Endodermal cell (in vitro differentiated cells): ENCODE measurements around the gene SPPL2C. TPM values are rescaled to one million over a fixed set of nuclear protein-coding genes. Genes with fewer than 3 reads are reported as not detected.

Experiments
- DNase-seq: peaks from one replicate; pipeline ENCODE4 v3.0.0-alpha.2; 2017
- H3K27ac ChIP-seq: 2 replicates; pipeline ENCODE4 v1.5.1; 2013; ENCODE audit warnings: mild to moderate bottlenecking, low read depth, low read length, moderate library complexity
- H3K27me3 ChIP-seq: 2 replicates; pipeline ENCODE4 v1.6.1; 2013; ENCODE audit warnings: mild to moderate bottlenecking, low read length, moderate library complexity; ENCODE audit not compliant: insufficient read depth, control insufficient read depth, poor library complexity, severe bottlenecking
- H3K36me3 ChIP-seq: 2 replicates; pipeline ENCODE4 v1.7.0; 2013; ENCODE audit warnings: mild to moderate bottlenecking, low read length, moderate library complexity; ENCODE audit not compliant: control insufficient read depth, insufficient read depth
- H3K4me1 ChIP-seq: one replicate; pipeline ENCODE4 v1.7.0; 2013; ENCODE audit warnings: low read length; ENCODE audit not compliant: control insufficient read depth, insufficient read depth
- H3K4me3 ChIP-seq: 2 replicates; pipeline ENCODE4 v1.5.1; 2013; ENCODE audit warnings: mild to moderate bottlenecking, low read length, moderate library complexity
- H3K9ac ChIP-seq: 2 replicates; pipeline ENCODE4 v1.6.1; 2013; ENCODE audit warnings: mild to moderate bottlenecking, low read length, moderate library complexity; ENCODE audit not compliant: poor library complexity, severe bottlenecking; ENCODE audit errors: extremely low read depth
- H3K9me3 ChIP-seq: 2 replicates; pipeline ENCODE4 v1.6.1; 2013; ENCODE audit warnings: mild to moderate bottlenecking, low read length, moderate library complexity; ENCODE audit not compliant: control insufficient read depth
- H3K27ac Mint-ChIP-seq: 2 replicates; pipeline ENCODE4 v1.8.0; 2020; ENCODE audit warnings: mixed read lengths
- H3K27me3 Mint-ChIP-seq: 2 replicates; pipeline ENCODE4 v1.8.0; 2021; ENCODE audit warnings: mild to moderate bottlenecking, mixed read lengths; ENCODE audit not compliant: insufficient read depth
- H3K36me3 Mint-ChIP-seq: 2 replicates; pipeline ENCODE4 v1.8.0; 2020; ENCODE audit warnings: low read depth, mixed read lengths
- H3K4me1 Mint-ChIP-seq: 2 replicates; pipeline ENCODE4 v1.8.0; 2020; ENCODE audit warnings: mixed read lengths
- H3K4me3 Mint-ChIP-seq: 2 replicates; pipeline ENCODE4 v1.8.0; 2020; ENCODE audit warnings: mild to moderate bottlenecking, moderate library complexity, mixed read lengths
- H3K9me3 Mint-ChIP-seq: 2 replicates; pipeline ENCODE4 v1.8.0; 2020; ENCODE audit warnings: mild to moderate bottlenecking, mixed read lengths
- WGBS, 2 experiments: methylation state at CpG; one replicate each; pipeline versions ENCODE4 v1.1.5 to v1.1.7; 2013; ENCODE audit warnings: missing lambda C conversion rate in 2 of 2, mixed read lengths in 1 of 2; ENCODE audit not compliant: insufficient coverage in 1 of 2, insufficient read length in 1 of 2; 5-methylcytosine and 5-hydroxymethylcytosine counted together
- long read RNA-seq, 4 experiments: library from polyadenylated mRNA in 2 of 4; library from RNA in 1 of 4; library from capped mRNA in 1 of 4; stranded (forward) in 3 of 4; unstranded in 1 of 4; transcript quantifications; one replicate each; pipeline ENCODE4 v2.0.0, GENCODE V29; 2020 to 2021; ENCODE audit warnings: inconsistent platforms in 1 of 4
- polyA plus RNA-seq, 2 experiments: library from polyadenylated mRNA; stranded (reverse); fragments of 50-300 nt; gene quantifications; one replicate each; pipeline ENCODE4 v1.2.3, GENCODE V29; 2013
- total RNA-seq, 2 donors: library from RNA; stranded (reverse); fragmentation: NEBNext Ultra II Directional in 1 of 2; extraction: Animal tissue kit (Norgen Biotek cat#: 25700) in 1 of 2; gene quantifications; 2 replicates in 1 of 2; 3 replicates in 1 of 2; pipeline ENCODE4 v1.2.1, GENCODE V29; 2021
- TF ChIP-seq, protein P1 (sequence below): fragments of 200-600 bp; sonication (generic); conservative IDR thresholded peaks from 2 replicates; pipeline ENCODE4 v1.5.0; 2021; ENCODE audit warnings: antibody characterized with exemption, mild to moderate bottlenecking

SPPL2C gene, protein sequence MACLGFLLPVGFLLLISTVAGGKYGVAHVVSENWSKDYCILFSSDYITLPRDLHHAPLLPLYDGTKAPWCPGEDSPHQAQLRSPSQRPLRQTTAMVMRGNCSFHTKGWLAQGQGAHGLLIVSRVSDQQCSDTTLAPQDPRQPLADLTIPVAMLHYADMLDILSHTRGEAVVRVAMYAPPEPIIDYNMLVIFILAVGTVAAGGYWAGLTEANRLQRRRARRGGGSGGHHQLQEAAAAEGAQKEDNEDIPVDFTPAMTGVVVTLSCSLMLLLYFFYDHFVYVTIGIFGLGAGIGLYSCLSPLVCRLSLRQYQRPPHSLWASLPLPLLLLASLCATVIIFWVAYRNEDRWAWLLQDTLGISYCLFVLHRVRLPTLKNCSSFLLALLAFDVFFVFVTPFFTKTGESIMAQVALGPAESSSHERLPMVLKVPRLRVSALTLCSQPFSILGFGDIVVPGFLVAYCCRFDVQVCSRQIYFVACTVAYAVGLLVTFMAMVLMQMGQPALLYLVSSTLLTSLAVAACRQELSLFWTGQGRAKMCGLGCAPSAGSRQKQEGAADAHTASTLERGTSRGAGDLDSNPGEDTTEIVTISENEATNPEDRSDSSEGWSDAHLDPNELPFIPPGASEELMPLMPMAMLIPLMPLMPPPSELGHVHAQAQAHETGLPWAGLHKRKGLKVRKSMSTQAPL
- total RNA-seq, result not detected
- not detected for polyA plus RNA-seq (2013, experiment 1 of 2)
- polyA plus RNA-seq (2013, experiment 2 of 2), result not detected
- long read RNA-seq, experiment 1, result 0 reads
- long read RNA-seq, experiment 2, result 0 reads
- long read RNA-seq, experiment 3, result 0 reads
- long read RNA-seq, experiment 4, result 0 reads

DNA sequence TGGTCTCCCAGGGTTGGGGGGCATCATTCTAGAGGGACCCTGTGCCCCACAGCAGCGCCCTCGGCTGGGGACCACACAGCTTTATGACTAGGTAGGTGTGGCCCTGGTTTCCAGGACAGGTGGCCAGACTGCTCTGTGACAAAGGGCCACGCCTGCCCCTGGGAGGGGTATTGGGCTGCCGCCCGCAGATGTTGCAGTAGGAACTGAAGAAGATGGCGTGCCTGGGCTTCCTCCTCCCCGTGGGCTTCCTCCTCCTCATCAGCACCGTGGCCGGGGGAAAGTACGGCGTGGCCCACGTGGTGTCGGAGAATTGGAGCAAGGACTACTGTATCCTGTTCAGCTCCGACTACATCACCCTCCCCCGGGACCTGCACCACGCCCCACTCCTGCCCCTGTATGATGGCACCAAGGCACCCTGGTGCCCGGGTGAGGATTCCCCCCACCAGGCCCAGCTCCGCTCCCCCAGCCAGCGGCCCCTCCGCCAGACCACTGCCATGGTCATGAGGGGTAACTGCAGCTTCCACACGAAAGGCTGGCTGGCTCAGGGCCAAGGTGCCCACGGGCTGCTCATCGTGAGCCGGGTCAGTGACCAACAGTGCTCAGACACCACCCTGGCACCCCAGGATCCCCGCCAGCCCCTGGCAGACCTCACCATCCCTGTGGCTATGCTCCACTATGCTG lies at the start of gene SPPL2C:
Gene SPPL2C, plus strand, starts transcription at position 187 of the 681 bp plus-strand sequence. Its CDS starts 26 bp downstream, at position 213.
- no peaks in the 10 kb centered on the region for H3K4me1 ChIP-seq
- TF ChIP-seq, protein P1, sequence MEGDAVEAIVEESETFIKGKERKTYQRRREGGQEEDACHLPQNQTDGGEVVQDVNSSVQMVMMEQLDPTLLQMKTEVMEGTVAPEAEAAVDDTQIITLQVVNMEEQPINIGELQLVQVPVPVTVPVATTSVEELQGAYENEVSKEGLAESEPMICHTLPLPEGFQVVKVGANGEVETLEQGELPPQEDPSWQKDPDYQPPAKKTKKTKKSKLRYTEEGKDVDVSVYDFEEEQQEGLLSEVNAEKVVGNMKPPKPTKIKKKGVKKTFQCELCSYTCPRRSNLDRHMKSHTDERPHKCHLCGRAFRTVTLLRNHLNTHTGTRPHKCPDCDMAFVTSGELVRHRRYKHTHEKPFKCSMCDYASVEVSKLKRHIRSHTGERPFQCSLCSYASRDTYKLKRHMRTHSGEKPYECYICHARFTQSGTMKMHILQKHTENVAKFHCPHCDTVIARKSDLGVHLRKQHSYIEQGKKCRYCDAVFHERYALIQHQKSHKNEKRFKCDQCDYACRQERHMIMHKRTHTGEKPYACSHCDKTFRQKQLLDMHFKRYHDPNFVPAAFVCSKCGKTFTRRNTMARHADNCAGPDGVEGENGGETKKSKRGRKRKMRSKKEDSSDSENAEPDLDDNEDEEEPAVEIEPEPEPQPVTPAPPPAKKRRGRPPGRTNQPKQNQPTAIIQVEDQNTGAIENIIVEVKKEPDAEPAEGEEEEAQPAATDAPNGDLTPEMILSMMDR, result no peak
- H3K4me3 ChIP-seq, result no peak within 1 kb of the TSS
- 91 to 95% methylated on average over 19 to 25 of the region's 25 CpGs for WGBS, 2 experiments
- Mint-ChIP-seq H3K4me3 (no peak within 1 kb of the TSS), H3K27ac (no peak within 1 kb of the TSS), H3K4me1 (no peaks in the 10 kb centered on the region), H3K27me3 (no peaks in the 10 kb centered on the region), H3K36me3 (no peaks in the 10 kb centered on the region), H3K9me3 (no peaks in the 10 kb centered on the region)
- H3K27me3 ChIP-seq, result no peaks in the 10 kb centered on the region
- no peaks in the 10 kb centered on the region for H3K9me3 ChIP-seq
- H3K27ac ChIP-seq, result no peak within 1 kb of the TSS
- no peak for DNase-seq
- H3K9ac ChIP-seq, result no peak within 1 kb of the TSS
- no peaks in the 10 kb centered on the region for H3K36me3 ChIP-seq

DNA sequence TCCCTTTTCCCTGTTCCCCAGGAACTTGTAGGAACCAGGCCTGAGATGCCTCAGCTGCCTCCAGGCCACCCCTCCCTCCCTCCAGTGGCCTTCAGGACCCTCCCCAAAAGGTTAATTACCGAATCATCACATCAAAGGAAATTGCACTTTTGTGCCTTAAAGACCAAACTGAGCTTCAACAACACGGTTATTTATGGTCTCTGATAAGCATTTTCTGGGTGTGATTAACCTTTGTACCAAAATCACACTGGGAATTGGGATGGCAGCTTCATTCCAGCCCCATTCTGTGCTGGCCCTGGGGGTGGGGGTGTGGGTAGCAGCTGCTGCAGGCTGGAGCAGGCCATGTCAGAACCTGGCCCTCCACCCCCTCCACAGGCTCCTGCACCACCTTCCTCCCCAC lies 43.9 kb upstream of the SPPL2C start:
- Mint-ChIP-seq H3K9me3 (no peaks in the 10 kb centered on the region), H3K27me3 (peaks cover 20% of the 10 kb centered on the region)
- 57 to 79% methylated on average over 2 of the region's 2 CpGs for WGBS, 2 experiments

DNA sequence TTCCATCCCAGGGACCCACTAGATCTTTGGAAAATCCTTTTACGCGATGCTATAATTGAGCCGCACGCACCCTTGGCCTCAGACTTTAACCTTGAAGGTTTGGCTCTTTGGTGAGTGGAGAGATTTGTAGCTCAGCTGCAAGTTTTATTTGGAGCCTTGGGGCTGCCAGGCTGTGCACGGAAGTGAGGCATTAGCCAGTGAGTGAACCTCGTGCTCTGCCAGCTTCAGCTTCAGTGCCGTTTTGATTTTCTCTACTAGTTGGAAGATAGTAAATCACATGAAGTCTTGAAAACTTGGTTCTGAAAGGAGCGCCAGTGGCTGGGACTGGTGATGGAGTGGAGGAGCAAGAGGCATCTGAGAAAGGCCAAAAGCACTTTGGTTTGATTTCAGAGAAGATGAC lies 43.3 kb upstream of the SPPL2C start:
- DNase-seq, result no peak
- Mint-ChIP-seq H3K27ac (no peak overlapping the region), H3K27me3 (peaks cover 23% of the 10 kb centered on the region), H3K36me3 (no peaks in the 10 kb centered on the region), H3K4me3 (no peak overlapping the region), H3K4me1 (no peaks in the 10 kb centered on the region), H3K9me3 (no peaks in the 10 kb centered on the region)
- Histone ChIP-seq H3K4me3 (no peak overlapping the region), H3K9ac (no peak overlapping the region), H3K9me3 (no peaks in the 10 kb centered on the region), H3K27me3 (no peaks in the 10 kb centered on the region), H3K27ac (no peak overlapping the region), H3K4me1 (no peaks in the 10 kb centered on the region), H3K36me3 (no peaks in the 10 kb centered on the region)
- TF ChIP-seq, protein P1, result no peak
- 88 to 95% methylated on average over 4 to 8 of the region's 8 CpGs for WGBS, 2 experiments

More for the DNA sequence above, 43.9 kb upstream of the SPPL2C start:
- H3K27ac Mint-ChIP-seq, result no peak overlapping the region
- no peak overlapping the region for H3K4me3 Mint-ChIP-seq
- TF ChIP-seq, protein P1, result no peak
- H3K4me1 Mint-ChIP-seq, result peaks cover 1% of the 10 kb centered on the region
- Histone ChIP-seq H3K9me3 (no peaks in the 10 kb centered on the region), H3K27me3 (no peaks in the 10 kb centered on the region), H3K36me3 (no peaks in the 10 kb centered on the region), H3K27ac (no peak overlapping the region), H3K4me1 (peaks cover 4% of the 10 kb centered on the region), H3K9ac (no peak overlapping the region), H3K4me3 (no peak overlapping the region)
- no peak for DNase-seq
- H3K36me3 Mint-ChIP-seq, result no peaks in the 10 kb centered on the region
